Measurements from ENCODE around the gene MMGT1.

DNA sequence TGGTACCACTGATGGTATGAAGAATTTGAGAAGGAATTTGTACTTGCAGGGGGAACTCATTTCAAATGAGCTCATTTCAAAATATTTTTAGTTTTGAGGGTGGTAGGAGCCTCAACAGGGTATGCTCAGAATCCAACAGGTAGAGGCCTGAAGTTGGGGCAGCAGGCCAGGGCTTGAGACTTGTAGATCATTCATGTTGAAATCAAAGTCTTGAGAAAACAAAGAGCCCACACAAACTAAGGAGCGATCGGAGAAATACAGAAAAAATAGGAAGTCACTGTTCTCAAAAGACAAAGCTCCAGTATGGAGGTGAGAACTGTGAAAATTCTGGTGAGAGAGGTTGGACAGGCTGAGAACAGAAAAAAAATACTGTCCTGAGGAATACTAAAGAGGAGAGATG is 10.5 kb upstream of the MMGT1 start:
- TF ChIP-seq, protein P1, sequence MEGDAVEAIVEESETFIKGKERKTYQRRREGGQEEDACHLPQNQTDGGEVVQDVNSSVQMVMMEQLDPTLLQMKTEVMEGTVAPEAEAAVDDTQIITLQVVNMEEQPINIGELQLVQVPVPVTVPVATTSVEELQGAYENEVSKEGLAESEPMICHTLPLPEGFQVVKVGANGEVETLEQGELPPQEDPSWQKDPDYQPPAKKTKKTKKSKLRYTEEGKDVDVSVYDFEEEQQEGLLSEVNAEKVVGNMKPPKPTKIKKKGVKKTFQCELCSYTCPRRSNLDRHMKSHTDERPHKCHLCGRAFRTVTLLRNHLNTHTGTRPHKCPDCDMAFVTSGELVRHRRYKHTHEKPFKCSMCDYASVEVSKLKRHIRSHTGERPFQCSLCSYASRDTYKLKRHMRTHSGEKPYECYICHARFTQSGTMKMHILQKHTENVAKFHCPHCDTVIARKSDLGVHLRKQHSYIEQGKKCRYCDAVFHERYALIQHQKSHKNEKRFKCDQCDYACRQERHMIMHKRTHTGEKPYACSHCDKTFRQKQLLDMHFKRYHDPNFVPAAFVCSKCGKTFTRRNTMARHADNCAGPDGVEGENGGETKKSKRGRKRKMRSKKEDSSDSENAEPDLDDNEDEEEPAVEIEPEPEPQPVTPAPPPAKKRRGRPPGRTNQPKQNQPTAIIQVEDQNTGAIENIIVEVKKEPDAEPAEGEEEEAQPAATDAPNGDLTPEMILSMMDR (IDR thresholded peaks at IDR 0.05; ENCODE audit: low read depth, low read length, poor library complexity, severe bottlenecking), result no peak
- no peak for TF ChIP-seq EZH2phosphoT487 (IDR thresholded peaks at IDR 0.05; ENCODE audit: borderline replicate concordance, low read length)
